Chondrocyte (in vitro differentiated cells): ENCODE data around the gene ALPI. TPM values are rescaled to one million over a fixed set of nuclear protein-coding genes. Genes with fewer than 3 reads are reported as not detected.
"Not testable (repeated sequence)": the region's sequence is repeated elsewhere in the genome, so short reads cannot be mapped to it uniquely, and the experiment has no call there.

ENCODE experiments used
- DNase-seq: peaks from one replicate; pipeline ENCODE4 v3.0.0; 2021; ENCODE audit warnings: mixed read lengths, low spot score
- H3K27ac Mint-ChIP-seq: one replicate; pipeline ENCODE4 v1.8.0; 2021; ENCODE audit warnings: mild to moderate bottlenecking, moderate library complexity, mixed read lengths; ENCODE audit not compliant: unreplicated experiment
- H3K27me3 Mint-ChIP-seq: 2 replicates; pipeline ENCODE4 v1.8.0; 2021; ENCODE audit warnings: low read depth, mixed read lengths
- H3K36me3 Mint-ChIP-seq: 2 replicates; pipeline ENCODE4 v1.8.0; 2021; ENCODE audit warnings: low read depth, mixed read lengths
- H3K4me1 Mint-ChIP-seq: 2 replicates; pipeline ENCODE4 v1.8.0; 2021; ENCODE audit warnings: low read depth, mild to moderate bottlenecking, mixed read lengths
- H3K4me3 Mint-ChIP-seq: one replicate; pipeline ENCODE4 v1.8.0; 2021; ENCODE audit warnings: mild to moderate bottlenecking, moderate library complexity, mixed read lengths; ENCODE audit not compliant: unreplicated experiment
- H3K9me3 Mint-ChIP-seq: 2 replicates; pipeline ENCODE4 v1.8.0; 2021; ENCODE audit warnings: low read depth, mixed read lengths
- CTCF ChIP-seq: fragments of 200-600 bp; sonication (generic); IDR thresholded peaks from 2 replicates; pipeline ENCODE4 v1.5.0; 2021; ENCODE audit warnings: antibody characterized with exemption, mild to moderate bottlenecking, moderate library complexity
- total RNA-seq: library from RNA; stranded (reverse); gene quantifications from 3 replicates; pipeline ENCODE4 v1.2.1, GENCODE V29; 2021

The ALPI gene
- total RNA-seq, 1 donor from 2014 or later = not detected

DNA sequence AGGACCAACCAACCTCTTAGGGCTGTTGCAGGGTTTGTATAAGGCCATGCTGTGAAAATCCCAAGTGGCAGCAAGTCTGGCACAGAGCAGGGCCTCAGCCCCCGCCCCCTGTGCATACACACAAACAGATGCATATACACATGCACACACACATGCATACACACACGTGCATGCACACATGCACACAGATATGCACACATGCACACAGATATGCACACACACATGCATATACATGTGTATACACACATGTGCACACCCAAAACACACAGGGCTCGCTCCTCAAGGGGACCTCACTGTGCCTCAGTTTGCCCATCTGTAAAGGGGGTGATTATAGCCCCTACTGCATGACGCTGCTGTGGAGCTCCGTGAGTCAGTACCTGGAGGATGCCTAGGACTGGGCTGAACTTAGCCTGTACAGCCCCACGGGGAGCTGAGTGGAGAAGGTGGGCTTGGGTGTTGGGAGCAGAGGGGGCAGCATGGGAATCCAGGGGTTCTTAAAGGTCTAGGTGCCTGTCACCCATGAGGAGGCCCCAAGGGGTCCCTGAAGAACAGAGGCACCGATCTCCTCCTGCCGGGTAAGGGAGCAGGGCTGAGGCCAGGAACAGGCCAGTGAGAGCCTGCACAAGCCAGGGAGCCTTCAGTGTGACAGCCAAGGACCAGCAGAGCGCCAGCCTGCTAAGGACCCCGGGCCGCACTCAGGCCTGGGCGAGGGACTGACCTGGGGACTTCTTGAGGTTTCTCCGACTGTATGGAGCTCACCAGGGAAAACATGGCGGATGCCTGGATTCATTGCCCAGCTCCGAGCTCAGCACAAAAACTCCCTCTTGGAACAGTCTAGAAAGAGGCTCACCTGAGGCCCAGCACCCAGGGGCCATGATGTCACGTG, 24.0 kb upstream of the ALPI start:
- DNase-seq = no peak
- no peak overlapping the region for H3K4me3 Mint-ChIP-seq
- H3K9me3 Mint-ChIP-seq = no peaks in the 10 kb centered on the region
- no peak overlapping the region for H3K27ac Mint-ChIP-seq
- H3K4me1 Mint-ChIP-seq = no peaks in the 10 kb centered on the region
- H3K27me3 Mint-ChIP-seq = peaks cover 5% of the 10 kb centered on the region
- no peak for TF ChIP-seq CTCF
- H3K36me3 Mint-ChIP-seq = no peaks in the 10 kb centered on the region

- H3K27me3 Mint-ChIP-seq = peaks cover 6% of the 10 kb centered on the region
- no peak overlapping the region for H3K27ac Mint-ChIP-seq
- no peaks in the 10 kb centered on the region for H3K36me3 Mint-ChIP-seq
- peak; percentile 31 for TF ChIP-seq CTCF
- H3K4me3 Mint-ChIP-seq = no peak overlapping the region
- DNase-seq = no peak
- H3K4me1 Mint-ChIP-seq = no peaks in the 10 kb centered on the region
- no peaks in the 10 kb centered on the region for H3K9me3 Mint-ChIP-seq
Measured at GRCh38 chr2:232432598-232433184, 23.3 kb upstream of the ALPI start.

- not testable (repeated sequence) for H3K4me1 Mint-ChIP-seq, DNase-seq, H3K4me3 Mint-ChIP-seq, H3K9me3 Mint-ChIP-seq, H3K27ac Mint-ChIP-seq, H3K36me3 Mint-ChIP-seq
- peaks cover 11% of the 10 kb centered on the region for H3K27me3 Mint-ChIP-seq
Measured at GRCh38 chr2:232433622-232434021, 22.3 kb upstream of the ALPI start.

- Mint-ChIP-seq H3K27me3 (peaks cover 11% of the 10 kb centered on the region), H3K9me3 (no peaks in the 10 kb centered on the region), H3K4me3 (no peak overlapping the region), H3K27ac (no peak overlapping the region), H3K4me1 (no peaks in the 10 kb centered on the region), H3K36me3 (no peaks in the 10 kb centered on the region)
- no peak for DNase-seq
- no peak for TF ChIP-seq CTCF
Measured at GRCh38 chr2:232434091-232434490, 21.9 kb upstream of the ALPI start.

- no peak for DNase-seq
- no peaks in the 10 kb centered on the region for H3K9me3 Mint-ChIP-seq
Measured at GRCh38 chr2:232434563-232435374, 21.2 kb upstream of the ALPI start.

More at GRCh38 chr2:232434563-232435374, 21.2 kb upstream of the ALPI start:
- Mint-ChIP-seq H3K4me3 (no peak overlapping the region), H3K36me3 (no peaks in the 10 kb centered on the region), H3K4me1 (no peaks in the 10 kb centered on the region), H3K27ac (no peak overlapping the region), H3K27me3 (peaks cover 11% of the 10 kb centered on the region)
- TF ChIP-seq CTCF = no peak
